ENCODE data around the gene TKTL2. TPM values are rescaled to one million over a fixed set of nuclear protein-coding genes. Genes with fewer than 3 reads are reported as not detected.

The TKTL2 gene
- total RNA-seq (2012; rRNA removed), result under 0.01 TPM in 1 of 2 replicates, not detected in the other

DNA sequence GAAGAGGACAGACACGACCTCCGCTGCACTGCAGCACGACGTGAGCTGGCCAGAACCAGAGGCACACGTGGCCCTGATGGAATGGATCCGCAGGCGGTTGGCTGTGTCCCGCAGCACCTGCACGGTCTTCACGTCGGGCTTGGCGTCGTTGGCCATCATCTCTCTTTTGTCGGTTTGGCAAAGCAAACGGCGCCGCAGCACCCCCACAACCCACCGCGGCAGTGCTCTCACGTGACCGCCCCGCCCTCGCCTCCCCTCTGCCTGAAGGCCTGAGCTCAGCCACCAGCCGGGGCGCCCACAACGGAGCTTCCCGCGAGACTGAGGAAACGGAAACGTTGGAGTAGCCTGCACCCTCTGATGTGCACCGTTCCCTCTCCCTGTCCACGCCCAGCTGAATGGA is at the start of gene TKTL2:
TKTL2 (minus strand) TSS at position 179 of the 400 bp plus-strand sequence; CDS start at position 159, 20 bp downstream.
- no peaks in the 10 kb centered on the region for H3K4me1 ChIP-seq (ENCODE audit: control insufficient read depth, insufficient read depth, low read length)
- no peak within 1 kb of the TSS for H3K9ac ChIP-seq (ENCODE audit: low read depth, low read length)
- H3K27me3 ChIP-seq (ENCODE audit: control insufficient read depth, insufficient read depth, low read length), result peaks cover 3% of the 10 kb centered on the region
- no peak within 1 kb of the TSS for H3K4me2 ChIP-seq (ENCODE audit: low read length)
- no peak within 1 kb of the TSS for H3K4me3 ChIP-seq (ENCODE audit: low read length)
- H3K9me3 ChIP-seq (replicated peaks; ENCODE audit: low read length), result no peaks in the 10 kb centered on the region
- no peaks in the 10 kb centered on the region for H3K36me3 ChIP-seq (ENCODE audit: insufficient read depth, low read length)

- H3K9me3 ChIP-seq (replicated peaks; ENCODE audit: low read length), result no peaks in the 10 kb centered on the region
- H3K36me3 ChIP-seq (ENCODE audit: insufficient read depth, low read length), result peaks cover 61% of the 10 kb centered on the region
- H3K4me3 ChIP-seq (ENCODE audit: low read length), result no peak overlapping the region
- no peaks in the 10 kb centered on the region for H3K27me3 ChIP-seq (ENCODE audit: control insufficient read depth, insufficient read depth, low read length)
- no peaks in the 10 kb centered on the region for H3K4me1 ChIP-seq (ENCODE audit: control insufficient read depth, insufficient read depth, low read length)
- H3K4me2 ChIP-seq (ENCODE audit: low read length), result no peak overlapping the region
- H3K9ac ChIP-seq (ENCODE audit: low read depth, low read length), result no peak overlapping the region
Measured at GRCh38 chr4:163515198-163515597, 41.6 kb upstream of the TKTL2 start.

DNA sequence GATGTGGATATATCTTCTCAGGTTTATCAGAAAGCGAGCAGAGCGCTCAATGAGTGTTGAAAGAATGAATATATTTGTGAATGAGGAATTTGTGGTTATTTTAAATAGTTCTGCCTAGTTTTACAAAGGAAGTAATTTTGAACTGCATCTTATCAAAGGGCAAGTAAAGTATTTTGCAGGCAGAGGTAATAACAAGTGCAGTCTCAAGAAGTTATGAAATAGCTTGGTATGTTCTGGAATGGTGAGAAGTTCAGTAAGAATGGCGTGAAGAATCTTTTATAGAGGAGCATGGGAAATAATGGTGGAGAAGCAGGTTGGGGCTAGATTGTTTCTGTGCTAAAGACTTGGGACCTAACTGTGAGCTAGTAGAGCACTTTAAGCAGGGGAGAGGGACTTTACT is 31.8 kb upstream of the TKTL2 start:
- Histone ChIP-seq H3K4me1 (ENCODE audit: control insufficient read depth, insufficient read depth, low read length) (peaks cover 7% of the 10 kb centered on the region), H3K9me3 (replicated peaks; ENCODE audit: low read length) (no peaks in the 10 kb centered on the region), H3K4me2 (ENCODE audit: low read length) (no peak overlapping the region), H3K27me3 (ENCODE audit: control insufficient read depth, insufficient read depth, low read length) (no peaks in the 10 kb centered on the region), H3K9ac (ENCODE audit: low read depth, low read length) (no peak overlapping the region), H3K36me3 (ENCODE audit: insufficient read depth, low read length) (peaks cover 13% of the 10 kb centered on the region), H3K4me3 (ENCODE audit: low read length) (no peak overlapping the region)

DNA sequence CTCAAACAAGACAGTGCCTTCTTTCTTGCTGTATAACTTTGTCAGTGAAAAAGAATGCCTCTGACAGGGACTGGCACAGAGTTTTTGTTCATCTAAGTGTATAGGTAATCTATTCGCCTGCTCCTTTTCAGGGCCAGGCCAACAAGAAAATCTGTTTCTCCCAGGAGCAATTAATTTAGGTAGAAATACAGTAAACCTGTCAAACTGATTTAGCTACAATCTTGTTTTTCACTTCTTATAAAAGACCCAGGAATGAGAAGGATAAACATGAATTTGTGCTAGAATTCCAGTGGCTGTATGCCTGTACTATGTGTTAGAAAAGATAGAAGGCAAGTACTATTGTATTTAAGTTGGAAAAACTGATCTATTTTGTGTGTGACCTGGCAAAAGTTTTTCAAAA is 27.0 kb upstream of the TKTL2 start:
- Histone ChIP-seq H3K4me3 (ENCODE audit: low read length) (no peak overlapping the region), H3K4me2 (ENCODE audit: low read length) (no peak overlapping the region), H3K9ac (ENCODE audit: low read depth, low read length) (no peak overlapping the region), H3K4me1 (ENCODE audit: control insufficient read depth, insufficient read depth, low read length) (peaks cover 12% of the 10 kb centered on the region), H3K36me3 (ENCODE audit: insufficient read depth, low read length) (peaks cover 4% of the 10 kb centered on the region), H3K9me3 (replicated peaks; ENCODE audit: low read length) (no peaks in the 10 kb centered on the region), H3K27me3 (ENCODE audit: control insufficient read depth, insufficient read depth, low read length) (no peaks in the 10 kb centered on the region)

GRCh38 chr4:163495900-163496299 is 22.3 kb upstream of the TKTL2 start:
- peak overlapping the region; percentile 88 for H3K4me2 ChIP-seq (ENCODE audit: low read length)
- no peaks in the 10 kb centered on the region for H3K9me3 ChIP-seq (replicated peaks; ENCODE audit: low read length)
- H3K9ac ChIP-seq (ENCODE audit: low read depth, low read length), result peak overlapping the region; percentile 93
- peak overlapping the region; percentile 82 for H3K4me3 ChIP-seq (ENCODE audit: low read length)
- H3K36me3 ChIP-seq (ENCODE audit: insufficient read depth, low read length), result peaks cover 4% of the 10 kb centered on the region
- peaks cover 5% of the 10 kb centered on the region for H3K4me1 ChIP-seq (ENCODE audit: control insufficient read depth, insufficient read depth, low read length)
- no peaks in the 10 kb centered on the region for H3K27me3 ChIP-seq (ENCODE audit: control insufficient read depth, insufficient read depth, low read length)

- Histone ChIP-seq H3K27me3 (ENCODE audit: control insufficient read depth, insufficient read depth, low read length) (no peaks in the 10 kb centered on the region), H3K9ac (ENCODE audit: low read depth, low read length) (peak within 1 kb of the TSS; percentile 93), H3K4me3 (ENCODE audit: low read length) (peak within 1 kb of the TSS; percentile 82), H3K9me3 (replicated peaks; ENCODE audit: low read length) (no peaks in the 10 kb centered on the region), H3K4me2 (ENCODE audit: low read length) (peak within 1 kb of the TSS; percentile 88), H3K4me1 (ENCODE audit: control insufficient read depth, insufficient read depth, low read length) (peaks cover 5% of the 10 kb centered on the region), H3K36me3 (ENCODE audit: insufficient read depth, low read length) (peaks cover 4% of the 10 kb centered on the region)
Measured at GRCh38 chr4:163494360-163495241, 21.0 kb upstream of the TKTL2 start, which contains the start of gene TMA16. Gene TMA16 (plus strand): TSS chr4:163494690. CDS start chr4:163494802, 112 bp downstream.

DNA sequence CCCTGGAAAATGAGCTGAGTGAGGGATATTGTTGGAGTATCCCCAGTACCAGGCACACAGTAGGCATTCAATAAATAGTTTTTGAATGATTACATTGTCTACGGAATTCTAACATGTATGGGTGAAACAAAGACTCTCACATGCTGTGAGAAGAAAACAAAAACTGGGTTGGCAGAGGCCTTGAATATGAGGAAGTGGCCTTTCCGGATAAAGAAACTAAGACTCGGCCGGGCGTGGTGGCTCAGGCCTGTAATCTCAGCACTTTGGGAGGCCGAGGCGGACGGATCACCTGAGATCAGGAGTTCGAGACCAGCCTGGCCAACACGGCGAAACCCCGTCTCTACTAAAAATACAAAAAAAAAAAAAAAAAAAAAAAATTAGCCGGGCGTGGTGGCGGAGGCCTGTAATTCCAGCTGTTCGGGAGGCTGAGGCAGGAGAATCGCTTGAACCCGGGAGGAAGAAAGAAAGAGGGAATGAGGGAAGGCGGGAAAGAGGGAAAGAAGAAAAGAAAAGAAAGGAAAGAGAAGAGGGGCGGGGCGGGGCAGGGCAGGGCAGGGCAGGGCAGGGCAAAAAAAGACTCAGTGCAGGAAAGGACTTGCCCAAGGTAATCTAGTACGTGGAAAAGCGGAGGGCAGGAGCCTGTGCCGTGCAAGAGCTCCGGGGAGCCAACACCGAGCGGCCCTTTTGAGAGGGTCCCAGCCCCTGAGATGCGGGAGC is 20.2 kb upstream of the TKTL2 start:
- H3K27me3 ChIP-seq (ENCODE audit: control insufficient read depth, insufficient read depth, low read length), result no peaks in the 10 kb centered on the region
- H3K9me3 ChIP-seq (replicated peaks; ENCODE audit: low read length), result no peaks in the 10 kb centered on the region
- H3K9ac ChIP-seq (ENCODE audit: low read depth, low read length), result peak overlapping the region; percentile 93
- peak overlapping the region; percentile 82 for H3K4me3 ChIP-seq (ENCODE audit: low read length)
- H3K36me3 ChIP-seq (ENCODE audit: insufficient read depth, low read length), result peaks cover 4% of the 10 kb centered on the region
- peak overlapping the region; percentile 88 for H3K4me2 ChIP-seq (ENCODE audit: low read length)
- H3K4me1 ChIP-seq (ENCODE audit: control insufficient read depth, insufficient read depth, low read length), result peaks cover 5% of the 10 kb centered on the region

- H3K27me3 ChIP-seq (ENCODE audit: control insufficient read depth, insufficient read depth, low read length), result no peaks in the 10 kb centered on the region
- H3K4me2 ChIP-seq (ENCODE audit: low read length), result no peak overlapping the region
- peaks cover 5% of the 10 kb centered on the region for H3K4me1 ChIP-seq (ENCODE audit: control insufficient read depth, insufficient read depth, low read length)
- H3K9me3 ChIP-seq (replicated peaks; ENCODE audit: low read length), result no peaks in the 10 kb centered on the region
- H3K4me3 ChIP-seq (ENCODE audit: low read length), result no peak overlapping the region
- peaks cover 4% of the 10 kb centered on the region for H3K36me3 ChIP-seq (ENCODE audit: insufficient read depth, low read length)
- no peak overlapping the region for H3K9ac ChIP-seq (ENCODE audit: low read depth, low read length)
Measured at GRCh38 chr4:163492951-163493504, 19.5 kb upstream of the TKTL2 start.

GRCh38 chr4:163489929-163490328 is 16.4 kb upstream of the TKTL2 start:
- H3K27me3 ChIP-seq (ENCODE audit: control insufficient read depth, insufficient read depth, low read length), result peaks cover 9% of the 10 kb centered on the region
- no peaks in the 10 kb centered on the region for H3K36me3 ChIP-seq (ENCODE audit: insufficient read depth, low read length)
- no peak overlapping the region for H3K9ac ChIP-seq (ENCODE audit: low read depth, low read length)
- no peaks in the 10 kb centered on the region for H3K4me1 ChIP-seq (ENCODE audit: control insufficient read depth, insufficient read depth, low read length)
- no peaks in the 10 kb centered on the region for H3K9me3 ChIP-seq (replicated peaks; ENCODE audit: low read length)
- no peak overlapping the region for H3K4me3 ChIP-seq (ENCODE audit: low read length)
- no peak overlapping the region for H3K4me2 ChIP-seq (ENCODE audit: low read length)

DNA sequence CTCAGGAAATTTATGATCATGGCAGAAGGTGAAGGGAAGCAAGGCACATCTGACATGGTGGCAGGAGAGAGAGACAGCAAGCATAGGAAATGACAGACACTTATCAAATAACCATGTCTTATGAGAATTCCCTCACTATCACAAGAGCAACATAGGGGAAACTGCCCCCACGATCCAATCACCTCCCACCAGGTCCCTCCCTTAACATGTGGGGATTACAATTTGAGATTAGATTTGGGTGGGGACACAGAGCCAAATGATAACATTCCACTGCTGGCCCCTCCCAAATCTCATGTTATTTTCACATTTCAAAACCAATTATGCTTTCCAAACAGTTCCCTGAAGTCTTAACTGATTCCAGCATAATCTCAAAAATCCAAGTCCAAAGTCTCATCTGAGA is 12.8 kb upstream of the TKTL2 start:
- Histone ChIP-seq H3K4me1 (ENCODE audit: control insufficient read depth, insufficient read depth, low read length) (no peaks in the 10 kb centered on the region), H3K4me2 (ENCODE audit: low read length) (no peak overlapping the region), H3K9me3 (replicated peaks; ENCODE audit: low read length) (no peaks in the 10 kb centered on the region), H3K9ac (ENCODE audit: low read depth, low read length) (no peak overlapping the region), H3K36me3 (ENCODE audit: insufficient read depth, low read length) (no peaks in the 10 kb centered on the region), H3K4me3 (ENCODE audit: low read length) (no peak overlapping the region), H3K27me3 (ENCODE audit: control insufficient read depth, insufficient read depth, low read length) (peaks cover 12% of the 10 kb centered on the region)

GRCh38 chr4:163485589-163485988 is 12.0 kb upstream of the TKTL2 start:
- Histone ChIP-seq H3K4me3 (ENCODE audit: low read length) (no peak overlapping the region), H3K36me3 (ENCODE audit: insufficient read depth, low read length) (no peaks in the 10 kb centered on the region), H3K4me1 (ENCODE audit: control insufficient read depth, insufficient read depth, low read length) (no peaks in the 10 kb centered on the region), H3K27me3 (ENCODE audit: control insufficient read depth, insufficient read depth, low read length) (peaks cover 12% of the 10 kb centered on the region), H3K9me3 (replicated peaks; ENCODE audit: low read length) (no peaks in the 10 kb centered on the region), H3K9ac (ENCODE audit: low read depth, low read length) (no peak overlapping the region), H3K4me2 (ENCODE audit: low read length) (no peak overlapping the region)

All from skeletal muscle satellite cell (primary cell).